Breast epithelium (tissue), 3 donors: ENCODE results near the gene PRICKLE2.

Experiments
- CTCF ChIP-seq, 3 donors: fragments of 450-650 bp; IDR thresholded peaks; one replicate each; pipeline ENCODE4 v1.5.1; 2016 to 2017; ENCODE audit warnings: antibody characterized with exemption in 3 of 3, mild to moderate bottlenecking in 3 of 3, moderate library complexity in 3 of 3
- POLR2A ChIP-seq: fragments of 450-650 bp; IDR thresholded peaks from one replicate; pipeline ENCODE4 v1.6.1; 2016; ENCODE audit warnings: antibody characterized with exemption, mild to moderate bottlenecking, moderate library complexity

- TF ChIP-seq POLR2A, result no peak
- TF ChIP-seq CTCF (IDR thresholded peaks at IDR 0.05), result no peak
Observed at GRCh38 chr3:64129106-64129505, 96.2 kb downstream of the PRICKLE2 start.
